NCI-H226 (cell line): ENCODE results near the gene CAMK4.
"Not testable (repeated sequence)": the region's sequence is repeated elsewhere in the genome, so short reads cannot be mapped to it uniquely, and the experiment has no call there.

Experiments used
- DNase-seq: peaks from one replicate; pipeline ENCODE4 v3.0.0-alpha.2; 2015

Gene CAMK4

GRCh38 chr5:111386832-111387162, 162.6 kb downstream of the CAMK4 start:
- DNase-seq: no peak

DNA sequence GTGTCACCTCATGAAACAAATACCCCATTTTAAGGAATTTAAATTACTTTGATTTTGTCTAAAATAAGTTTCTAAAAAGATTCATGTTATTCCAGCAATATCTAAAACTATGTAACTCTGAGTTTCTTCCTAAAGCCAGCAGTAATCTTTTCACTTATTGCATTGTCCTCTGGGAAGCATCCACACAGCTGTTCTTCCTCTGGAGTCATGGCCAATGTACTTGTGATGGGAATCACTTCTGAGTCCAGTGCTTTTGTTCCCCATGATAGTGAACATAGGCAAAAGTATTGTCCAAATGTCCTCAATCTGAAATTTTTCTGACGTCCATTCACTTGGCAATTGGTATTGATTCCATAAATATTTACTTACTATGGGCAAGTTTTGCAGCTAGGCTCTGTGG, 163.2 kb downstream of the CAMK4 start:
- no peak for DNase-seq

GRCh38 chr5:111389390-111390082, 165.4 kb downstream of the CAMK4 start:
- DNase-seq: peak; percentile 91

- no peak for DNase-seq
Measured at GRCh38 chr5:111392181-111392580, 168.0 kb downstream of the CAMK4 start.

- peak; percentile 90 for DNase-seq
Measured at GRCh38 chr5:111394586-111394985, 170.4 kb downstream of the CAMK4 start.

- DNase-seq: no peak
Measured at GRCh38 chr5:111398013-111398412, 173.8 kb downstream of the CAMK4 start.

GRCh38 chr5:111399113-111399512, 174.9 kb downstream of the CAMK4 start:
- DNase-seq: no peak

- DNase-seq: no peak
Measured at GRCh38 chr5:111401906-111402305, 177.7 kb downstream of the CAMK4 start.

GRCh38 chr5:111404270-111404769, 180.1 kb downstream of the CAMK4 start:
- no peak for DNase-seq

- no peak for DNase-seq
Measured at GRCh38 chr5:111407562-111407961, 183.4 kb downstream of the CAMK4 start.

DNA sequence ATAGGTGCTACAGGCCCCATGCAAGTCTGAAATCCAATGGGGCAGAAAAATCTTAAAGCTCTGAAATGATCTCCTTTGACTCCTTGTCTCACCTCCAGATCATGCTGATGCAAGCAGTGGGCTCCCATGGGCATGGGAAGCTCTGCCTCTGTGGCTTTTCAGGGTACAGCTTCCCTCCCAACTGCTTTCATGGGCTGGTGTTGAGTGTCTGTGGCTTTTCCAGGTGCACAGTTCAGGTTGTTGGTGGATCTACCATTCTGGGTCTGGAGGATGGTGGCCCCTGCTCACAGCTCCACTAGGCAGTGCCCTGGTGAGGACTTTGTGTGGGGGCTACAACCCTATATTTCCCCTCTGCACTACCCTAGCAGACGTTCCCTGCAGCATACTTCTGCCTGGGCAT, 184.6 kb downstream of the CAMK4 start:
- DNase-seq: no peak

- DNase-seq: not testable (repeated sequence)
Measured at GRCh38 chr5:111409266-111409665, 185.1 kb downstream of the CAMK4 start.

- DNase-seq: not testable (repeated sequence)
Measured at GRCh38 chr5:111410067-111410466, 185.9 kb downstream of the CAMK4 start.

GRCh38 chr5:111411301-111411700, 187.1 kb downstream of the CAMK4 start:
- DNase-seq: peak; percentile 79

GRCh38 chr5:111412593-111412992, 188.4 kb downstream of the CAMK4 start:
- DNase-seq: no peak

GRCh38 chr5:111415053-111415452, 190.9 kb downstream of the CAMK4 start:
- no peak for DNase-seq

DNA sequence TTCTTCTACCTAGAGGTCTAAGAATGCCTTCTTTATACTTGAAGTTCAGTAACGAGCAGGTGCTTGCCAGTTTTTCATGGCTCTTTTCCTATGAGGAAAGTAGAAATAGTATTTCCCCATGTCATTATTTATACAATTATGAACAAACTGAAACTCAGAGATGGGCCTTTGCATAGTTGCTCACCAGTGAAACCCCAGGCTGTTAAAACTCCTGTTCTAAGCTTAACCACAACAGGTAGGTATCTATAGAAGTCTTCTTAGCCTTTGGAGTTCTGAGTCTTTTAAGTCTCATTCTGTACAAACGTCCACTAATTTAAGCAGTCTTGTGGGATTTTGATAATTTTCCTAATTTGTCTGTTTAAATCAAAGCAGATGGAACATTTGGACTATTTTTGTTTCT, 198.1 kb downstream of the CAMK4 start:
- no peak for DNase-seq

GRCh38 chr5:111422747-111423720, 198.8 kb downstream of the CAMK4 start:
- DNase-seq: no peak

DNA sequence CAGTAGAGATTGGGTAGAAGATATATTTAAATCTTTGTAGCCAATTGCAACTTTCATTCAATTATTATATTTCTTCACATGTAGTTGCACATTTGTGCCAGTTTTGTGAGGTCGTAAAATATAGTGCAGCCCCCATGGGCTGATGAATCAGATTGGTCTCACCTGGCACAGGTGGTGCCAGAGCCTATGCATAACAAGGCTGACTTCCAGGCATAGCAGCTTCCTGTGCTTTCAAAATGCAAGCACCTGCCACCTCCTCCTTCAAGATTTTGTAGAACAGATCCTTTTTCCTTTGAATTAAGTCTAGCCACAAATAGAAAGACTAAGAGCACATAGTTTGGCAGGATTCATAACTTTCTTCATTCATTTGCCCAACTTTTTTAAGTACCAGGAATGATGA, 201.0 kb downstream of the CAMK4 start:
- DNase-seq: no peak

- no peak for DNase-seq
Measured at GRCh38 chr5:111427762-111428161, 203.6 kb downstream of the CAMK4 start.

DNA sequence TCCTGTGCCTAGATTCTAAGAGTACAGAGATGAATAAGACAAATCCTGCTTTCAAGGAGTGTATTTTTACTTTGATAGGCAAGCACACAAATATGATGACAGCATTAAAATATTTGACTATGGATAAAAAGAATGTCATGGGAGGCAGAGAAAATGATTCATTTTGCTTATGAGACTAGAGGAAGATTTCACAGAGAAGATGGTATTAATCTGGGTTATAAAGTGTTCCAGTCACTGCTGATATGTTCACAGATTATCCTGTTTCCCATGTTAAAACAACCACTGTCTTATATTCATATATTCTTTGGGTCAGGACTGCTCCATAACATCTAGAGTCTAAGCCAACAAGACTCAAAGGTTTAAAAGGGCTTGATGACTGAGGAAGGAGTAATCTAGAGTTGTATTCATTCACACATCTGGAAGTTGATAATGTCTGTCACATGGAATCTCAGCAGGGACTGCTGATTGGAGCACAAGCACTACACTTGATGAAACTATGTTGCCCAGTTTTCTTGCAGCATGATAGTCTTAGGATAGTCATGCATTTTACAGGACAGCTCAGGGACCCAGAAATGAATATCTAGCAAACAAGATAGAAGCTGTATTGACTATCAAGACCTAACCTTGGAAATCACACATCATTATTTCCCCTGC, 208.8 kb downstream of the CAMK4 start:
- peak; percentile 18 for DNase-seq

DNA sequence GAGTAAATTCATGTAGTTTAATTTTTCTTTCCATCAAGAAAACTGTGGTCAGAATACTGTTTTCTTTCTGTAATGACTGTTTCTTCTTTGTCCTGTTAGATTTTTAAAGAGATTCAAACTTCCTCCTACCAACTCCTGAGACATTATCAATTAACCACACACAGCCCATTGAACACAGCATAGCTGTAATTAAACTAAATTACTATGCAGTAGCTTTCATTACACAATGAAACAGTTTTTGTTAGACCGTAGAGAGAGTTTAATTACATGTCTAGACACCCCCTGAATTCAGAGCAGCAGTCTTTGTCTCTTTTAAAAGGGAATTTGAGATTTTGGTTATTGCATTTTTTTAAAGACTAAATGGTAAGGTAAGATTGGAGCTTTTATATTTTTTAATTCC, 210.6 kb downstream of the CAMK4 start:
- no peak for DNase-seq

GRCh38 chr5:111439473-111440075, 215.4 kb downstream of the CAMK4 start:
- peak; percentile 55 for DNase-seq
